Dendritic cell treated with granulocyte-macrophage colony-stimulating factor and Interleukin-4, amounts not matched to agents 40 ng/mL and 50 ng/mL, for 4 days (primary cell): ENCODE data around the gene PIK3AP1.

Experiments
- H3K27ac Mint-ChIP-seq: one replicate; pipeline ENCODE4 v1.8.0; 2022; ENCODE audit warnings: mild to moderate bottlenecking, mixed read lengths
- H3K27me3 Mint-ChIP-seq: one replicate; pipeline ENCODE4 v1.8.0; 2022; ENCODE audit warnings: mild to moderate bottlenecking, mixed read lengths
- H3K36me3 Mint-ChIP-seq: one replicate; pipeline ENCODE4 v1.8.0; 2022; ENCODE audit warnings: low read depth, mixed read lengths
- H3K4me1 Mint-ChIP-seq: one replicate; pipeline ENCODE4 v1.8.0; 2022; ENCODE audit warnings: low read depth, mixed read lengths
- H3K4me3 Mint-ChIP-seq: one replicate; pipeline ENCODE4 v1.8.0; 2022; ENCODE audit warnings: mild to moderate bottlenecking, moderate library complexity, mixed read lengths
- H3K9me3 Mint-ChIP-seq: one replicate; pipeline ENCODE4 v1.8.0; 2022; ENCODE audit warnings: mixed read lengths
- intact Hi-C: fragments of 100-400 bp; cut with micrococcal nuclease; formaldehyde crosslinking; loops from one replicate; pipeline ENCODE4 v1.15.0; 2022

The PIK3AP1 gene

GRCh38 chr10:96646301-96646700, 74.0 kb downstream of the PIK3AP1 start:
- no peak overlapping the region for H3K4me3 Mint-ChIP-seq
- peaks cover 49% of the 10 kb centered on the region for H3K4me1 Mint-ChIP-seq
- no peaks in the 10 kb centered on the region for H3K27me3 Mint-ChIP-seq
- H3K36me3 Mint-ChIP-seq, result peaks cover 68% of the 10 kb centered on the region
- peak overlapping the region; percentile 92 for H3K27ac Mint-ChIP-seq
- H3K9me3 Mint-ChIP-seq, result no peaks in the 10 kb centered on the region
- intact Hi-C loops, result no loop called here

GRCh38 chr10:96645191-96645721, 75.1 kb downstream of the PIK3AP1 start:
- Mint-ChIP-seq H3K27ac (peak overlapping the region; percentile 92), H3K9me3 (no peaks in the 10 kb centered on the region), H3K27me3 (no peaks in the 10 kb centered on the region), H3K36me3 (peaks cover 61% of the 10 kb centered on the region), H3K4me1 (peaks cover 39% of the 10 kb centered on the region), H3K4me3 (peak overlapping the region; percentile 58)
- intact Hi-C loops, result loop anchor here (2.0 kb wide), 1 partner anchor 74 kb away; no protein-coding TSS in a partner anchor

- H3K9me3 Mint-ChIP-seq, result no peaks in the 10 kb centered on the region
- peaks cover 37% of the 10 kb centered on the region for H3K4me1 Mint-ChIP-seq
- H3K4me3 Mint-ChIP-seq, result no peak overlapping the region
- H3K27me3 Mint-ChIP-seq, result no peaks in the 10 kb centered on the region
- no peak overlapping the region for H3K27ac Mint-ChIP-seq
- peaks cover 61% of the 10 kb centered on the region for H3K36me3 Mint-ChIP-seq
- intact Hi-C loops, result loop anchor here (1.0 to 5.0 kb wide), 4 partner anchors 75 to 383 kb away; no protein-coding TSS in a partner anchor
Observed at GRCh38 chr10:96643920-96644319, 76.4 kb downstream of the PIK3AP1 start.

GRCh38 chr10:96642973-96643372, 77.3 kb downstream of the PIK3AP1 start:
- Mint-ChIP-seq H3K9me3 (no peaks in the 10 kb centered on the region), H3K36me3 (peaks cover 61% of the 10 kb centered on the region), H3K4me3 (no peak overlapping the region), H3K27ac (no peak overlapping the region), H3K27me3 (no peaks in the 10 kb centered on the region), H3K4me1 (peaks cover 28% of the 10 kb centered on the region)
- intact Hi-C loops, result loop anchor here (1.0 to 5.0 kb wide), 3 partner anchors 104 to 384 kb away; no protein-coding TSS in a partner anchor

- intact Hi-C loops, result loop anchor here (5.0 kb wide), 2 partner anchors 105 to 385 kb away; no protein-coding TSS in a partner anchor
- no peak overlapping the region for H3K27ac Mint-ChIP-seq
- H3K9me3 Mint-ChIP-seq, result no peaks in the 10 kb centered on the region
- peaks cover 61% of the 10 kb centered on the region for H3K36me3 Mint-ChIP-seq
- no peak overlapping the region for H3K4me3 Mint-ChIP-seq
- H3K4me1 Mint-ChIP-seq, result peaks cover 24% of the 10 kb centered on the region
- H3K27me3 Mint-ChIP-seq, result no peaks in the 10 kb centered on the region
Observed at GRCh38 chr10:96642530-96642929, 77.8 kb downstream of the PIK3AP1 start.

GRCh38 chr10:96641396-96642295, 78.7 kb downstream of the PIK3AP1 start:
- Mint-ChIP-seq H3K27me3 (no peaks in the 10 kb centered on the region), H3K36me3 (peaks cover 62% of the 10 kb centered on the region), H3K9me3 (no peaks in the 10 kb centered on the region), H3K27ac (no peak overlapping the region), H3K4me3 (no peak overlapping the region), H3K4me1 (peaks cover 15% of the 10 kb centered on the region)
- intact Hi-C loops, result loop anchor here (5.0 kb wide), 2 partner anchors 106 to 386 kb away; no protein-coding TSS in a partner anchor

GRCh38 chr10:96639899-96640298, 80.4 kb downstream of the PIK3AP1 start:
- Mint-ChIP-seq H3K9me3 (no peaks in the 10 kb centered on the region), H3K4me3 (no peak overlapping the region), H3K4me1 (no peaks in the 10 kb centered on the region), H3K36me3 (peaks cover 55% of the 10 kb centered on the region), H3K27ac (no peak overlapping the region), H3K27me3 (no peaks in the 10 kb centered on the region)
- intact Hi-C loops, result loop anchor here (5.0 kb wide), 2 partner anchors 107 to 387 kb away; no protein-coding TSS in a partner anchor

- no peak overlapping the region for H3K4me3 Mint-ChIP-seq
- H3K4me1 Mint-ChIP-seq, result peaks cover 4% of the 10 kb centered on the region
- intact Hi-C loops, result no loop called here
- no peak overlapping the region for H3K27ac Mint-ChIP-seq
- H3K36me3 Mint-ChIP-seq, result peaks cover 67% of the 10 kb centered on the region
- H3K27me3 Mint-ChIP-seq, result no peaks in the 10 kb centered on the region
- no peaks in the 10 kb centered on the region for H3K9me3 Mint-ChIP-seq
Observed at GRCh38 chr10:96638696-96639095, 81.6 kb downstream of the PIK3AP1 start.

GRCh38 chr10:96638120-96638519, 82.2 kb downstream of the PIK3AP1 start:
- no peak overlapping the region for H3K27ac Mint-ChIP-seq
- no peak overlapping the region for H3K4me3 Mint-ChIP-seq
- intact Hi-C loops, result no loop called here
- H3K36me3 Mint-ChIP-seq, result peaks cover 67% of the 10 kb centered on the region
- H3K27me3 Mint-ChIP-seq, result no peaks in the 10 kb centered on the region
- H3K4me1 Mint-ChIP-seq, result peaks cover 4% of the 10 kb centered on the region
- H3K9me3 Mint-ChIP-seq, result no peaks in the 10 kb centered on the region

GRCh38 chr10:96637709-96638108, 82.6 kb downstream of the PIK3AP1 start:
- Mint-ChIP-seq H3K4me1 (peaks cover 4% of the 10 kb centered on the region), H3K9me3 (no peaks in the 10 kb centered on the region), H3K36me3 (peaks cover 71% of the 10 kb centered on the region), H3K4me3 (no peak overlapping the region), H3K27ac (no peak overlapping the region), H3K27me3 (no peaks in the 10 kb centered on the region)
- intact Hi-C loops, result no loop called here

GRCh38 chr10:96636551-96636950, 83.8 kb downstream of the PIK3AP1 start:
- H3K4me1 Mint-ChIP-seq, result peaks cover 4% of the 10 kb centered on the region
- intact Hi-C loops, result no loop called here
- H3K27ac Mint-ChIP-seq, result no peak overlapping the region
- H3K36me3 Mint-ChIP-seq, result peaks cover 73% of the 10 kb centered on the region
- no peak overlapping the region for H3K4me3 Mint-ChIP-seq
- H3K9me3 Mint-ChIP-seq, result no peaks in the 10 kb centered on the region
- H3K27me3 Mint-ChIP-seq, result no peaks in the 10 kb centered on the region

GRCh38 chr10:96632974-96633710, 87.2 kb downstream of the PIK3AP1 start:
- intact Hi-C loops, result no loop called here
- H3K9me3 Mint-ChIP-seq, result no peaks in the 10 kb centered on the region
- H3K27me3 Mint-ChIP-seq, result no peaks in the 10 kb centered on the region
- H3K4me1 Mint-ChIP-seq, result peaks cover 4% of the 10 kb centered on the region
- peaks cover 81% of the 10 kb centered on the region for H3K36me3 Mint-ChIP-seq
- H3K4me3 Mint-ChIP-seq, result no peak overlapping the region
- no peak overlapping the region for H3K27ac Mint-ChIP-seq

- intact Hi-C loops, result no loop called here
- Mint-ChIP-seq H3K36me3 (peaks cover 95% of the 10 kb centered on the region), H3K27ac (no peak overlapping the region)
Observed at GRCh38 chr10:96627292-96627691, 93.0 kb downstream of the PIK3AP1 start.

GRCh38 chr10:96626795-96627194, 93.5 kb downstream of the PIK3AP1 start:
- Mint-ChIP-seq H3K27me3 (no peaks in the 10 kb centered on the region), H3K4me3 (no peak overlapping the region), H3K9me3 (no peaks in the 10 kb centered on the region), H3K4me1 (no peaks in the 10 kb centered on the region), H3K27ac (no peak overlapping the region), H3K36me3 (peaks cover 95% of the 10 kb centered on the region)
- intact Hi-C loops, result no loop called here

More at GRCh38 chr10:96627292-96627691, 93.0 kb downstream of the PIK3AP1 start:
- Mint-ChIP-seq H3K9me3 (no peaks in the 10 kb centered on the region), H3K4me1 (no peaks in the 10 kb centered on the region), H3K4me3 (no peak overlapping the region), H3K27me3 (no peaks in the 10 kb centered on the region)
